Panc1 (cell line): ENCODE results near the gene PTH2. TPM values are rescaled to one million over a fixed set of nuclear protein-coding genes. Genes with fewer than 3 reads are reported as not detected.

Experiments
- ATAC-seq: fragments of 200-7000 bp; cut with Tn5 transposase; 2 replicates; pipeline ENCODE4 v1.9.1; 2020; ENCODE audit warnings: mild to moderate bottlenecking, moderate library complexity
- BruUV-seq: library from RNA; stranded (reverse); fragments of 400-500 nt; replicated peaks from 2 replicates; lab custom pipeline; 2021; lab: Mats Ljungman, UMichigan
- CTCF ChIA-PET: fragments of 300-600 bp; sonication (Branson Sonifier 250); formaldehyde crosslinking; loops from one replicate; lab custom pipeline; 2022; ENCODE audit warnings: antibody characterized with exemption; lab: Charles Lee
- POLR2A ChIA-PET: fragments of 300-600 bp; sonication (Branson Sonifier 250); formaldehyde crosslinking; loops from one replicate; lab custom pipeline; 2022; ENCODE audit warnings: antibody characterized with exemption; lab: Charles Lee
- DNase-seq: peaks from one replicate; pipeline ENCODE4 v3.0.0-alpha.2; 2010; ENCODE audit warnings: low read depth, low spot score
- H3K27ac ChIP-seq: 2 replicates; pipeline ENCODE4 v1.5.1; 2011; ENCODE audit warnings: mild to moderate bottlenecking, low read length, inconsistent platforms
- H3K27me3 ChIP-seq: fragments of 200-500 bp; sonication (Bioruptor generic); 2 replicates; pipeline ENCODE4 v1.6.0; 2014; ENCODE audit warnings: low read length, inconsistent platforms; ENCODE audit not compliant: control insufficient read depth, insufficient read depth
- H3K36me3 ChIP-seq: fragments of 200-500 bp; sonication (Bioruptor generic); 2 replicates; pipeline ENCODE4 v1.5.1; 2014; ENCODE audit warnings: inconsistent platforms, mild to moderate bottlenecking, low read length, moderate library complexity; ENCODE audit not compliant: control insufficient read depth, insufficient read depth
- H3K4me1 ChIP-seq: 2 replicates; pipeline ENCODE4 v1.5.1; 2011; ENCODE audit warnings: inconsistent platforms, mild to moderate bottlenecking, low read length, moderate library complexity; ENCODE audit not compliant: control insufficient read depth, insufficient read depth
- H3K4me3 ChIP-seq, 2 experiments: 2 replicates each; pipeline ENCODE4 v1.5.1; 2011 to 2012; ENCODE audit warnings: low read depth in 2 of 2, low read length in 2 of 2, mild to moderate bottlenecking in 2 of 2, inconsistent platforms in 1 of 2, moderate library complexity in 1 of 2
- H3K9me3 ChIP-seq: fragments of 200-500 bp; sonication (Bioruptor generic); 2 replicates; pipeline ENCODE4 v1.5.1; 2014; ENCODE audit warnings: low read depth, mild to moderate bottlenecking, inconsistent platforms, low read length, moderate library complexity; ENCODE audit not compliant: control insufficient read depth, insufficient read depth
- POLR2AphosphoS5 ChIP-seq: IDR thresholded peaks from 2 replicates; pipeline ENCODE4 v1.6.1; 2012; ENCODE audit warnings: mild to moderate bottlenecking, low read depth, low read length, moderate library complexity
- REST ChIP-seq, 2 experiments: IDR thresholded peaks; 2 replicates each; pipeline ENCODE4 v1.6.1; 2011 to 2012; ENCODE audit warnings: low read depth in 2 of 2, control low read depth in 1 of 2, low read length in 1 of 2, mild to moderate bottlenecking in 1 of 2, moderate library complexity in 1 of 2; ENCODE audit not compliant: insufficient read depth in 1 of 2
- SIN3A ChIP-seq: IDR thresholded peaks from 2 replicates; pipeline ENCODE4 v1.6.1; 2012; ENCODE audit warnings: low read depth, mild to moderate bottlenecking, low read length, moderate library complexity, borderline replicate concordance; ENCODE audit not compliant: insufficient read depth
- TCF7L2 ChIP-seq: IDR thresholded peaks from 2 replicates; pipeline ENCODE4 v1.6.1; 2011; ENCODE audit warnings: mild to moderate bottlenecking, low read depth, low read length, inconsistent platforms
- in situ Hi-C: cut with HindIII; loops from 2 replicates; pipeline ENCODE4 v1.10.0; 2016; ENCODE audit warnings: low sequenced_read_pairs, low pct_unique_long_range_greater_than_20kb
- intact Hi-C: fragments of 100-400 bp; cut with micrococcal nuclease; formaldehyde crosslinking; loops from one replicate; pipeline ENCODE4 v1.10.0; 2022; ENCODE audit not compliant: unreplicated experiment
- total RNA-seq: library from RNA; stranded (reverse); gene quantifications from one replicate; pipeline ENCODE4 v1.2.1, GENCODE V29; 2021; ENCODE audit not compliant: unreplicated experiment
- TF ChIP-seq, protein P1 (sequence below): fragments of 450-650 bp; IDR thresholded peaks from 2 replicates; pipeline ENCODE4 v1.5.1; 2017; ENCODE audit warnings: mild to moderate bottlenecking

PTH2 gene
- total RNA-seq, 1 experiment from 2014 or later: not detected

GRCh38 chr19:49435670-49436069 is 12.4 kb upstream of the PTH2 start:
- intact Hi-C loops (no loop called here), in situ Hi-C loops (no loop called here)
- ATAC-seq: no peak
- Histone ChIP-seq H3K4me3 (no peak overlapping the region), H3K27ac (no peak overlapping the region), H3K36me3 (no peaks in the 10 kb centered on the region), H3K9me3 (no peaks in the 10 kb centered on the region), H3K4me1 (no peaks in the 10 kb centered on the region; the same call in 1 of the 2 replicates), H3K27me3 (peaks cover 6% of the 10 kb centered on the region; the same call in 1 of the 2 replicates)
- no TSS peak for BruUV-seq
- ChIA-PET POLR2A (no interaction called here), CTCF (no interaction called here)
- TF ChIP-seq, protein P1, sequence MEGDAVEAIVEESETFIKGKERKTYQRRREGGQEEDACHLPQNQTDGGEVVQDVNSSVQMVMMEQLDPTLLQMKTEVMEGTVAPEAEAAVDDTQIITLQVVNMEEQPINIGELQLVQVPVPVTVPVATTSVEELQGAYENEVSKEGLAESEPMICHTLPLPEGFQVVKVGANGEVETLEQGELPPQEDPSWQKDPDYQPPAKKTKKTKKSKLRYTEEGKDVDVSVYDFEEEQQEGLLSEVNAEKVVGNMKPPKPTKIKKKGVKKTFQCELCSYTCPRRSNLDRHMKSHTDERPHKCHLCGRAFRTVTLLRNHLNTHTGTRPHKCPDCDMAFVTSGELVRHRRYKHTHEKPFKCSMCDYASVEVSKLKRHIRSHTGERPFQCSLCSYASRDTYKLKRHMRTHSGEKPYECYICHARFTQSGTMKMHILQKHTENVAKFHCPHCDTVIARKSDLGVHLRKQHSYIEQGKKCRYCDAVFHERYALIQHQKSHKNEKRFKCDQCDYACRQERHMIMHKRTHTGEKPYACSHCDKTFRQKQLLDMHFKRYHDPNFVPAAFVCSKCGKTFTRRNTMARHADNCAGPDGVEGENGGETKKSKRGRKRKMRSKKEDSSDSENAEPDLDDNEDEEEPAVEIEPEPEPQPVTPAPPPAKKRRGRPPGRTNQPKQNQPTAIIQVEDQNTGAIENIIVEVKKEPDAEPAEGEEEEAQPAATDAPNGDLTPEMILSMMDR: no peak
- TF ChIP-seq SIN3A (no peak), TCF7L2 (no peak), POLR2AphosphoS5 (no peak), REST (IDR thresholded peaks at IDR 0.05; ENCODE audit: insufficient read depth in 1 of 2, low read depth in 2 of 2, low read length in 1 of 2) (no peak)
- DNase-seq: no peak

GRCh38 chr19:49434907-49435583 is 11.8 kb upstream of the PTH2 start:
- in situ Hi-C loops: no loop called here
- ChIA-PET POLR2A (no interaction called here), CTCF (no interaction called here)
- ATAC-seq: peak; percentile 22; the same call in 1 of the 2 replicates
- TF ChIP-seq, protein P1: no peak
- TF ChIP-seq POLR2AphosphoS5 (no peak), REST (IDR thresholded peaks at IDR 0.05; ENCODE audit: insufficient read depth in 1 of 2, low read depth in 2 of 2, low read length in 1 of 2) (no peak), TCF7L2 (no peak), SIN3A (no peak)
- BruUV-seq: no TSS peak
- Histone ChIP-seq H3K36me3 (no peaks in the 10 kb centered on the region), H3K4me1 (no peaks in the 10 kb centered on the region), H3K27me3 (peaks cover 5% of the 10 kb centered on the region; the same call in 1 of the 2 replicates), H3K27ac (no peak overlapping the region), H3K9me3 (no peaks in the 10 kb centered on the region), H3K4me3 (no peak overlapping the region)
- intact Hi-C loops: no loop called here
- no peak for DNase-seq
